ENCODE data around the gene FRMD1. TPM values are rescaled to one million over a fixed set of nuclear protein-coding genes. Genes with fewer than 3 reads are reported as not detected.

FRMD1 gene
- total RNA-seq, 1 experiment from 2014 or later: not detected

DNA sequence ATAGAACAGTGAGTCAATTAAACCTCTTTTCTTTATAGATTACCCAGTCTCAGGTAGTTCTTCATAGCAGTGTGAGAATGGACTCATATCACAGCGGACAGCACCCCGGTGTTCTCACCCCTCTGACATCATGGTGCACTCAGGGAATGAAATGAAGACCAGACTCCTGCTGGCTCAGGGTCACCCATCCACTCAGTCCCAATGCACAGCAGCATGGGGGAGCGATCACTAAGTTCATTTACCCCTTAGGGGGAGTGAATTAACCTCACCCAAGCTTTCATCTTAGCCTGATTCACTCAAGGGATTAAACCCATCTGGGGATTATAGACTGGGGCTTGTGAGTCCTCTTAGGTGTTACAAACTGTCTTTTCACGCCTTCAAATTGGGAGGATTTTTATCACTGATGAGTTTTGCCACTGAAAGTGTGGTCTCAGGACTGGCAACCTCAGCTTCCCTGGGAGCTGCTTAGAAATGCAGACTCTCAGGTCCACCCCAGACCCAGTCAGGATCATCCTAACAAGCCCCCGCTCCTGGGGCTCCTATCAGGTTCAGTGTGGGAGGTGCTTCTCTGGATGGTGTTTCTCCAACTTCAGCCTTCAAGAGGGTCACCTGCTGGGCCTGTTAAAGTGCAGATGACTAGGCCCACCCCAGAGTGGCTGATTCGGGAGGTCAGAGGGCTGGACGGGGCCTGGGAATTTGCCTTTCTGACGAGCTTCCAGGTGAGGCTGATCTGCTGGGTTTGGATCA, 44.3 kb upstream of the FRMD1 start:
- Histone ChIP-seq H3K27ac (ENCODE audit: low read length) (no peak overlapping the region), H4K20me1 (ENCODE audit: insufficient read depth, low read depth, low read length) (no peaks in the 10 kb centered on the region), H3K79me2 (ENCODE audit: low read length) (no peaks in the 10 kb centered on the region), H3K9me3 (ENCODE audit: low read length) (no peaks in the 10 kb centered on the region), H3K4me2 (ENCODE audit: low read depth, low read length, poor library complexity, severe bottlenecking) (no peak overlapping the region), H3K9me2 (replicated peaks; ENCODE audit: insufficient read depth, low read length) (no peaks in the 10 kb centered on the region), H3K9ac (ENCODE audit: low read length) (no peak overlapping the region), H3K4me3 (ENCODE audit: low read length) (no peak overlapping the region), H3K4me1 (ENCODE audit: low read length) (no peaks in the 10 kb centered on the region), H3K36me3 (ENCODE audit: insufficient read depth, low read length) (no peaks in the 10 kb centered on the region), H2AFZ (ENCODE audit: low read length) (no peak overlapping the region), H3K27me3 (ENCODE audit: low read length) (no peaks in the 10 kb centered on the region)
- DNase-seq: no peak

DNA sequence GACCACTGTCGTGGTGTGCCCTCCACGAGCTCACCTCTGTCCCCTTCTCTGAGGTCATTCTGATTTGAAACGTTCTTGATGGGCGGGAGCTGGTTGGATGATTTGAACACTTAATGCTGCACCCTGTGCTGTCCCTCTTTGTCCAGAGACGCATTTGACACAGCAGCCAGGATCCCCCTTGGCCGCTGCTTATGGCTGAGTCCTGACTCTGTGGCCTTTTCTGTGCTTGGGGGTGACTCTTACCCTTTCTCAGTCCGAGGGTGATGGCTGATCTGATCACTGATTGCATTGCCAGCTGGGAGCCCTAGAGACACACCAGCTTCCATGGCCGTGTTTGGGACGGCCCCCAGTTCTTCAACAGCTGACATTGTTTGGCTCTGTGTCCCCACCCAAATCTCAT, 43.5 kb upstream of the FRMD1 start:
- Histone ChIP-seq H4K20me1 (ENCODE audit: insufficient read depth, low read depth, low read length) (no peaks in the 10 kb centered on the region), H3K9me2 (replicated peaks; ENCODE audit: insufficient read depth, low read length) (no peaks in the 10 kb centered on the region)

DNA sequence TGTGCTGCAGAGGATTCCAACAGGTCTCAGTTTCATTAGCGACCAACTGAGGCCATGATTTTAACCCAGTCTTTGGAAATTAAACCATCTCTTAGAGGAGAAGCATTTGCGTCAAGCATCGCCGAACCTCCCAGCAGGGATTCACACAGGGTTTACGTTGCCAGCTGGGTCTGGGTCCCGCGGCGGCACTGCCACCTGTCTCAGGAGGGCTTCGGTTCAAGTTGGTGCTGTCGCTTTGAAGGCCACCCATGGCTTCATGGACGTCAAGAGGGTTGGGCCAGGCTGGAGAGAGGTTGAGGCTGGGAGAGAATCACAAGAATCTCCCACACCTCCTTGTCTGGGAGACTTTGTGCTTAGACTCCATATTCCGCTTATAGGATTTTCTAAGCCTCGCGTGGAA, 43.0 kb upstream of the FRMD1 start:
- H3K27ac ChIP-seq (ENCODE audit: low read length): no peak overlapping the region
- no peaks in the 10 kb centered on the region for H4K20me1 ChIP-seq (ENCODE audit: insufficient read depth, low read depth, low read length)
- no peaks in the 10 kb centered on the region for H3K4me1 ChIP-seq (ENCODE audit: low read length)
- no peaks in the 10 kb centered on the region for H3K9me3 ChIP-seq (ENCODE audit: low read length)
- no peak overlapping the region for H2AFZ ChIP-seq (ENCODE audit: low read length)
- no peaks in the 10 kb centered on the region for H3K9me2 ChIP-seq (replicated peaks; ENCODE audit: insufficient read depth, low read length)
- no peaks in the 10 kb centered on the region for H3K79me2 ChIP-seq (ENCODE audit: low read length)
- no peak overlapping the region for H3K4me3 ChIP-seq (ENCODE audit: low read length)
- H3K9ac ChIP-seq (ENCODE audit: low read length): no peak overlapping the region
- H3K4me2 ChIP-seq (ENCODE audit: low read depth, low read length, poor library complexity, severe bottlenecking): no peak overlapping the region
- no peak for DNase-seq
- no peaks in the 10 kb centered on the region for H3K27me3 ChIP-seq (ENCODE audit: low read length)
- H3K36me3 ChIP-seq (ENCODE audit: insufficient read depth, low read length): no peaks in the 10 kb centered on the region

More for the DNA sequence above, 43.5 kb upstream of the FRMD1 start:
- no peak overlapping the region for H3K4me3 ChIP-seq (ENCODE audit: low read length)
- H3K27ac ChIP-seq (ENCODE audit: low read length): no peak overlapping the region
- no peaks in the 10 kb centered on the region for H3K79me2 ChIP-seq (ENCODE audit: low read length)
- no peak overlapping the region for H3K4me2 ChIP-seq (ENCODE audit: low read depth, low read length, poor library complexity, severe bottlenecking)
- H3K27me3 ChIP-seq (ENCODE audit: low read length): no peaks in the 10 kb centered on the region
- H3K36me3 ChIP-seq (ENCODE audit: insufficient read depth, low read length): no peaks in the 10 kb centered on the region
- H3K9me3 ChIP-seq (ENCODE audit: low read length): no peaks in the 10 kb centered on the region
- no peak for DNase-seq
- H3K9ac ChIP-seq (ENCODE audit: low read length): no peak overlapping the region
- no peak overlapping the region for H2AFZ ChIP-seq (ENCODE audit: low read length)
- H3K4me1 ChIP-seq (ENCODE audit: low read length): no peaks in the 10 kb centered on the region

DNA sequence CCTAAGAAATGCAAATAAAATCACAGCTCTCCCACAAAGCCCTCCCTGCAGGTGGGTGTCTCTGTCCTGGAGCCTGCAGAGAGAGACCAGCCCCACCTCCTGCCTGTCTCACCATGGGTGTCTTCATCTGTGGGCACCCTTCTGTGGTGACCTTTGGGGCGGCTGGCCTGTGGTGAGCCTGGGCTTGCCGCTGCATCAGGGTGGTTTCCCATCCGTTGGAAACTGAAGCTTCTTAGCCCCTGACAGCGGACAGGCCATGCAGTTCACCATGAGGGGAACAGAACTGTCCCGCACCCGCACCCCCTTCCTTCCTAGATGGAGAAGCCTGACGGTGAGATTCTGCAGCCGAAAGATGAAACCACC, 42.3 kb upstream of the FRMD1 start:
- H3K4me2 ChIP-seq (ENCODE audit: low read depth, low read length, poor library complexity, severe bottlenecking): no peak overlapping the region
- H2AFZ ChIP-seq (ENCODE audit: low read length): no peak overlapping the region
- H3K27me3 ChIP-seq (ENCODE audit: low read length): no peaks in the 10 kb centered on the region
- H3K4me3 ChIP-seq (ENCODE audit: low read length): no peak overlapping the region
- H3K9ac ChIP-seq (ENCODE audit: low read length): no peak overlapping the region
- H3K27ac ChIP-seq (ENCODE audit: low read length): no peak overlapping the region
- no peaks in the 10 kb centered on the region for H3K9me3 ChIP-seq (ENCODE audit: low read length)
- no peak for DNase-seq
- H3K79me2 ChIP-seq (ENCODE audit: low read length): no peaks in the 10 kb centered on the region
- no peaks in the 10 kb centered on the region for H3K36me3 ChIP-seq (ENCODE audit: insufficient read depth, low read length)
- no peaks in the 10 kb centered on the region for H3K4me1 ChIP-seq (ENCODE audit: low read length)
- H3K9me2 ChIP-seq (replicated peaks; ENCODE audit: insufficient read depth, low read length): no peaks in the 10 kb centered on the region
- no peaks in the 10 kb centered on the region for H4K20me1 ChIP-seq (ENCODE audit: insufficient read depth, low read depth, low read length)

DNA sequence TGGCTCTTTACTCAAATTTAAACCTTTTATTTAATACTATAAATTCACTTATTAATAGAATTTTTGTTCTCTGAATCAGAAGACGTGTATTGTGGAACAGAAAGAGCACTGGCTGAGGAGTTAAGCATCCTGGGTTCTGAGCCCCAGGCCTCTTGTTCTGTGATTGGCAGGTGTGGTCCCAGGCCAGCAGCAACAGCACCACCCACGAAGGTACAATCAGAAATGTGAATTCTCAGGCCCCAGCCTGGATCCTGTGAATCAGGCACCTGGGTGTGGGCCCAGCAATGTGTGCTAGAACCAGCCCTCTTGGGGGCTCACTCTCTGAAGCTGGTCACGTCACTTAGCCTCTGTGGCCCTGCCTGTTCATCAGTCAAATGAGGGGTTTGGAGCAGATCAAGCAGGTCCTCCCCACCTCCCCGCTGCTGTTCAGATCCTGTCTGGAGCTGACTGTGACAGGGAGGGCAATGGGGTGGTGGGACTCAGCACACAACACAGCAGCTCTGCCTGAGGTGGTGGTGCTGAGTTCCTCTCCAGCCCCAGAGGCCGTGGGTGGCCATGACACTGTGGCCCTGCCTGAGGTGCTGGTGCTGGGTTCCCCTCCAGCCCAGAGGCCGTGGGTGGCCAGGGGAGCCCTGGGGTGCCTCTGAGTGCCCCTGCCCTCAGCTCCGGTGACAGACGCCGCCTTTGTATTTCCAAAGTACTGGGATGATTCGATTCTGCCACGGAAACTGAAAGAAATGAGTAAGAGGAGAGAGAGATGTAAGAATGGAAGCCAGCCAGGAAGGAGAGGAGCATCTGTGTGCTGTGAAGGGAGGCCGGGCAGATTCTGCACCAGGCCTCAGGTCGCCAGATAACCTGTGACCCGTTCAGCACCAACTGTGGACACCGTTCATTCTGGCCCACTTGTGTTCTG, 41.6 kb upstream of the FRMD1 start:
- Histone ChIP-seq H3K27ac (ENCODE audit: low read length) (no peak overlapping the region), H2AFZ (ENCODE audit: low read length) (no peak overlapping the region), H3K36me3 (ENCODE audit: insufficient read depth, low read length) (no peaks in the 10 kb centered on the region), H4K20me1 (ENCODE audit: insufficient read depth, low read depth, low read length) (no peaks in the 10 kb centered on the region), H3K79me2 (ENCODE audit: low read length) (no peaks in the 10 kb centered on the region), H3K4me1 (ENCODE audit: low read length) (no peaks in the 10 kb centered on the region), H3K4me2 (ENCODE audit: low read depth, low read length, poor library complexity, severe bottlenecking) (no peak overlapping the region), H3K9me3 (ENCODE audit: low read length) (no peaks in the 10 kb centered on the region), H3K9me2 (replicated peaks; ENCODE audit: insufficient read depth, low read length) (no peaks in the 10 kb centered on the region), H3K4me3 (ENCODE audit: low read length) (no peak overlapping the region), H3K27me3 (ENCODE audit: low read length) (no peaks in the 10 kb centered on the region), H3K9ac (ENCODE audit: low read length) (no peak overlapping the region)
- DNase-seq: no peak

DNA sequence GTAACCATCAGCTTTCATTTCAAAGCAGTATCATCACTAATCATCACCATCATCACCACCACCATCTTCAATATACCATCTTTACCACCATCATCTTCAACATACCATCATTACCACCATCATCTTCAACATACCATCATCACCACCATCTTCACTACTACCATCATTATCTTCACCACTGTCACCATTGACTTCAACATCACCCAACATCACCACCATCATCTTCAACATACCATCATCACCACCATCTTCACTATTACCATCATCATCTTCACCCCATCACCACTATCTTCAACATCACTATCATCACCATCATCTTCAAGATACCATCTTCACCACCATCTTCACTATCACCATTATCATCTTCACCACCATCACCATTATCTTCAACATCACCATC, 40.5 kb upstream of the FRMD1 start:
- Histone ChIP-seq H3K4me2 (ENCODE audit: low read depth, low read length, poor library complexity, severe bottlenecking) (no peak overlapping the region), H3K4me1 (ENCODE audit: low read length) (no peaks in the 10 kb centered on the region), H2AFZ (ENCODE audit: low read length) (no peak overlapping the region), H3K27me3 (ENCODE audit: low read length) (no peaks in the 10 kb centered on the region), H3K79me2 (ENCODE audit: low read length) (no peaks in the 10 kb centered on the region), H3K9ac (ENCODE audit: low read length) (no peak overlapping the region), H3K36me3 (ENCODE audit: insufficient read depth, low read length) (no peaks in the 10 kb centered on the region), H3K9me3 (ENCODE audit: low read length) (no peaks in the 10 kb centered on the region), H3K9me2 (replicated peaks; ENCODE audit: insufficient read depth, low read length) (no peaks in the 10 kb centered on the region), H3K4me3 (ENCODE audit: low read length) (no peak overlapping the region), H4K20me1 (ENCODE audit: insufficient read depth, low read depth, low read length) (no peaks in the 10 kb centered on the region), H3K27ac (ENCODE audit: low read length) (no peak overlapping the region)
- no peak for DNase-seq

DNA sequence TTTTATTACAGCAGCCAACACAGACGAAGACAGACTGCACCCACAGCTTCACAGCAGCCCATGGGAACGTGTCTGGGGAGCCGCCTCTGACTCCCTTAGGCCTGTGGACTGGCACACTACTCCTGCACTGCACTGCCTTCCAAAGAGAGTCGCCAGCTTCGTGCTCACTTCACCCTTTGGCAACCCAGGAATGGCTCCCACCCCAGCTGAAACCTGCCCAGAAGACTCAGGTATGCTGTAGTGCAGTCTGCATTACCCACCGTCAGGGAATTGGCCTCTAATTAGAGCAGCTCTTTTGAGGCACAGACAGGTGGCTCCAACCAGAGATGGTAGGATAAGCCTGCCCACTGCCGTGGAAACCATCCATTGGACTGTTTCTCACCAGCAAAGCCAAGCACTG, 39.9 kb upstream of the FRMD1 start:
- no peak overlapping the region for H3K4me3 ChIP-seq (ENCODE audit: low read length)
- H3K9ac ChIP-seq (ENCODE audit: low read length): no peak overlapping the region
- no peak overlapping the region for H3K4me2 ChIP-seq (ENCODE audit: low read depth, low read length, poor library complexity, severe bottlenecking)
- no peaks in the 10 kb centered on the region for H3K79me2 ChIP-seq (ENCODE audit: low read length)
- no peaks in the 10 kb centered on the region for H3K9me2 ChIP-seq (replicated peaks; ENCODE audit: insufficient read depth, low read length)
- no peaks in the 10 kb centered on the region for H3K36me3 ChIP-seq (ENCODE audit: insufficient read depth, low read length)
- DNase-seq: no peak
- no peaks in the 10 kb centered on the region for H3K9me3 ChIP-seq (ENCODE audit: low read length)
- H2AFZ ChIP-seq (ENCODE audit: low read length): no peak overlapping the region
- no peaks in the 10 kb centered on the region for H4K20me1 ChIP-seq (ENCODE audit: insufficient read depth, low read depth, low read length)
- no peak overlapping the region for H3K27ac ChIP-seq (ENCODE audit: low read length)
- H3K27me3 ChIP-seq (ENCODE audit: low read length): no peaks in the 10 kb centered on the region
- no peaks in the 10 kb centered on the region for H3K4me1 ChIP-seq (ENCODE audit: low read length)

DNA sequence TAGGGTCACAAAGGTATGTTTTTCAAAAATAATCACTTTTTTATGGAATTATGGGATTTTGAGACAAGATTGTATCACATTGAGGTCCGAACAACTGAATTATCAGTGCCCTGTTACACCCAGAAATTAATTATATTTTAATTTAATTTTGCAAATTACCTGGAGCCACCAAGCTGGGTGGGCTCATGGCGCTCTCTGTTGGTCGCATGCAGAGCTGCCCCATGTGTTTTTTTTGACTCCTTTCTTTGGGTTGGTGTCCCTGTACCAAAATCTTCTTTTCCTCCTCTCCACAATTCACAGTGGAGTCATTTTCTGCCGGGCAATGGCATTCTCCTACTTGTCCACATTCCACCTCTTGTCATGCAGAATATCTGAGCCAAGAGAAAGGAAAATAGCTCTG, 38.9 kb upstream of the FRMD1 start:
- no peak overlapping the region for H3K4me3 ChIP-seq (ENCODE audit: low read length)
- H3K9me3 ChIP-seq (ENCODE audit: low read length): no peaks in the 10 kb centered on the region
- H3K27me3 ChIP-seq (ENCODE audit: low read length): no peaks in the 10 kb centered on the region
- H3K9me2 ChIP-seq (replicated peaks; ENCODE audit: insufficient read depth, low read length): no peaks in the 10 kb centered on the region
- H3K4me1 ChIP-seq (ENCODE audit: low read length): no peaks in the 10 kb centered on the region
- no peaks in the 10 kb centered on the region for H4K20me1 ChIP-seq (ENCODE audit: insufficient read depth, low read depth, low read length)
- H3K36me3 ChIP-seq (ENCODE audit: insufficient read depth, low read length): no peaks in the 10 kb centered on the region
- H3K4me2 ChIP-seq (ENCODE audit: low read depth, low read length, poor library complexity, severe bottlenecking): no peak overlapping the region
- no peak overlapping the region for H3K9ac ChIP-seq (ENCODE audit: low read length)
- H2AFZ ChIP-seq (ENCODE audit: low read length): no peak overlapping the region
- H3K79me2 ChIP-seq (ENCODE audit: low read length): no peaks in the 10 kb centered on the region
- H3K27ac ChIP-seq (ENCODE audit: low read length): no peak overlapping the region
- peak; percentile 42 for DNase-seq

Measured in Karpas-422 (cell line).